HG03565 (cell line): Measurements from ENCODE around the gene SLC17A7.
A peak's percentile ranks its signal among the peaks of the same experiment; 100 is the strongest.
"Not testable (repeated sequence)": the region's sequence is repeated elsewhere in the genome, so short reads cannot be mapped to it uniquely, and the experiment has no call there.

Experiments
- ATAC-seq: cut with Tn5 transposase; IDR thresholded peaks from one replicate; pipeline ENCODE4 v1.9.1; 2021; ENCODE audit warnings: mild to moderate bottlenecking, moderate library complexity; ENCODE audit not compliant: unreplicated experiment

SLC17A7 gene

GRCh38 chr19:49445997-49446396, 4.7 kb upstream of the SLC17A7 start:
- no peak for ATAC-seq

DNA sequence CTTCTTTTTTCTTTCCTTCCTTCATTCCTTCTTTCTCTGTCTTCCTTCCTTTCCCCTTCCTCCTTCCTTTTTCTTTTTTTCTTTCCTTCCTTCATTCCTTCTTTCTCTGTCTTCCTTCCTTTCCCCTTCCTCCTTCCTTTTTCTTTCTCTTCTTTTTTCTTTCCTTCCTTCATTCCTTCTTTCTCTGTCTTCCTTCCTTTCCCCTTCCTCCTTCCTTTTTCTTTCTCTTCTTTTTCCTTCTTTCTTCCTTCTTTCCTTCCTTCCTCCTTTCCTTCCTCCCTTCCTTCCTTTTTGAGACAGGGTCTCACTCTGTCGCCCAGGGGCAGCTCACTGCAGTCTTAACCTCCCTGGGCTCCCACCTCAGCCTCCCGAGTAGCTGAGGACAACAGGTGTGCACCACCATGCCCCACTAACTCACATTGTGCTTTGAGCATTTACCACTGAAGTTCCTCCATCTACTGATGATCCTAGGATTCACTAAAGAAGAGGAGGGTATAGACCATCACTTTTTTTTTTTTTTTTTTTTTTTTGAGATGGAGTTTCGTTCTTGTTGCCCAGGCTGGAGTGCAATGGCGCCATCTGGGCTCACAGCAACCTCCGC, 2.9 kb upstream of the SLC17A7 start:
- not testable (repeated sequence) for ATAC-seq

GRCh38 chr19:49443366-49444099, 2.2 kb upstream of the SLC17A7 start:
- ATAC-seq: peak; percentile 66

GRCh38 chr19:49442771-49443365, 1.5 kb upstream of the SLC17A7 start:
- ATAC-seq: no peak

DNA sequence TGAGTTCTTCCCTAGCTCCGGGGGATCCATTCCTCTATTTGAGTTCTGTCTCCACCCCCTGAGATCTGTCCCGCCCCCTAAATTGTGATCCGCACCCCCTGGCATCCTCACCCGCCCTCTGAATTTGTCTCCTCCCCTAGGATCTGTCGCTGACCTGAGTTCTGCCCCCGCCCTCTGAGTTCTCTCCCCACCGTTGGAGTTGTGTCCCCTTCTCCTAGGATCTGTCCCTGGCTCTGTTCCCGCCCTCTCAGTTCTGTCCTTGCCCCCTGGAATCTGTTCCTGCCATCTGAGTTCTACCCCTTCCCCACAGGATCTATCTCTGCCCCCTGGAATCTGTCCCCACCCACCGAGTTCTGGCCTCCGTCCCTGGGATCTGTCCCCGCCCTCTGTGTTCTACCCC, 1.0 kb upstream of the SLC17A7 start:
- no peak for ATAC-seq

DNA sequence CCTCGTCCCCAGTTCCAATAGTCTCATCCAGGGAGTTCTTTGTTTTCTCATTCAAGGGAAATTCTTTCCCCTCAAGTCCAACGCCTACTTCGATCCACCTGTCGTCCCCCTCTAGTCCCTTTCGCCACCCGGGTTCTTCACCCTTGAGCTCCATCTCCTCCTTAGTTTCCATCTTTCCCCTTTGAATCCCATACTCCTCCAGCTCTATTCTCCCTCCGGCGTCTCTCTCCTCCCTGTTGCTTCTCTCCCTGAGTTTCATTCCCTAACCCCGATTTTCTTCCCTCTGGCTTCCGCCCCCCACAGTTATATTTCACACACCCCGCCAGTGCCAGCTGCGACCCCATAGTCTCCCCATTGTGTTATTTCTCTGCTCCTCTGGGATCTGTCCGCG, 628 bp upstream of the SLC17A7 start:
- no peak for ATAC-seq

DNA sequence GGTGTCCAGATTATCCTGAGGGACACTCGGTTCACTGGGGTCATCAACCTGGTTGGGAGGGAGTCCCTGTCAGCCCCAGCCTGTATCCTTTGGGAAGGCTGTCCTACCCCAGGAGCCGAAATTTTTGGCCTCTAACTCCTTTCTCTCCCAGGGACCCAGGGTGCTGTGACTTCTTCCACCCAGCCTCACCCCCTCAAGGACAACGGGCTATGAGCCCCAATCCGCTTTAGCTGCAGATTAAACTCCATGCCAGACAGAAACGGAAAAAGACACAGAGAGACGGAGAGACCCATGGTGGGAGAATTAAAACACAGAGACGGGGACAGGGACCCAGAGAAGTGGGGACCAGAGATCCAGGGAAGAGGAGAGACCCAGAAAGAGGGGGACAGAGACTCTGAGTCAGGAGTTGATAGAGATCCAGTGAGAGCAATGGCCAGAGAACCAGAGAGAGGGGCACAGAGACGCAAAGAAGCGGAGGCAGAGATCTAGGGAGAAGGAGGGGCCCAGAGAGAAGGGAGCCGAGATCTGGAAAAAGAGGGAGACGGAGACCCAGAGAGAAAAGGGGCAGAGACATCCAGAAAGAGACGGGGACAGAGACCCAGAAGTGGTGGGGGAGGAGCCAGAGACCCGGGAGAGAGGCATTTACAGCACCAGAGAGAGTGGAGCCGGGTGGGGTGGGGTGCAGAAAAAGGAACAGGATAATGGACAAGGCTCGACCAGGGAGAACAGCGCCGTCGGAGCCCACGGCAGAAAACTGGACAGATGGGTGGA, 703 bp downstream of the SLC17A7 start:
- no peak for ATAC-seq

DNA sequence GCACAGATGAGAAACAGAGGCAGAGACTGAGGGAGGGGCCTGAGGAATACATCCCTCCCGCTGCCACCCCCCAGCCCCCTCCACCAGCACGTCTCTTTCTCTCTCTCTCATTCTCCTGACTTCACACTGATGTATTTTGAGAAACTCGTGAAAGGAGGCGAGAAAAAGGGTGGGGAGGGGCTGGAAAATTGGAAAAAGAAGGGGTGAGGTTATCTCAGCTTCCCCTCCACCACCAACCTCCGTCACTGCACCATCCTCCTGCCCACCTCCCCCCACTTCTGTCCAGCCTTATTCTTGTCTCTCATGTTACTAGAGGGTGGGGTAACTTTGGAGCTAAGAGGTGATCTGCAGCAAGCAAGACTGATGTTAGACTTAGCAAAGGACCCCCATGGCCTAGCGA, 1.5 kb downstream of the SLC17A7 start:
- ATAC-seq: no peak

DNA sequence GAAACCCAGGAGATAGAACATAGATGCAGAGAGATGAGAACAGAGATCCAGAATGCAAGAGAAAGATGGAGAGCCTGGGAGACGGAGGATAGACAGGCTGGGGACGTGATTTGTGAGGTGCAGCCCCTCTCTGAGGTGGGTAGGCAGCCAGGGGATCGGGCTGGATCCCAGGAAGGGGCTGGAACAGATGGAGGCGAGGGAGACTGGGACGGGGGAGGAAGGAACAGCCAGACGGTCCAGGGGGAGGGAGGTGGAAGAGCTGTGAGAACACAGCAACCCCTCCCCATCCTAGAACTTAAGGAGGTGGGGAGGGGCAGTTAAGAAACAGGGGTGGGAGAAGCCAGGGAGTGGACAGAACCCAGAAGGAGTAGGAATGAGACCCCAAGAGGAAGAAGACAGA, 3.1 kb downstream of the SLC17A7 start:
- no peak for ATAC-seq

DNA sequence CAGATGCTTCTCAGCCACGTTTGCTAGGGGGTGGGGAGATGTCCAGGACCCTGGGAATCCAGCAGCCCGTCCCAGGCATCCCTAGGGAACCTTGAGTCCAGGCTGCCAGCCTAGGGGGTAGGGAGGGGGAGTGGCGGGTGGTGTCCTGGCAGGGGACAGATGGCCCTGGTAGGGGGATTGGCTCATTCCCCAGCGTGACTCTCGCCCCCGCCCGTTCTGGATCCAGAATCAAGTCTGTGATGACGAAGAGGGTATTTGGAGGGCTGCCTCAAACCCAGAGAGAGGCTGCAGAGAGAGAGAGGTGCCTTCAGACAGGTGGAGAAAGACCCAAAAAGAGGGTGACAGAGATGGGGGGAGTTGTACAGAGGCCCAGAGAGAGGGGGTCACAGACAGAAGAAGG, 4.1 kb downstream of the SLC17A7 start:
- no peak for ATAC-seq

- ATAC-seq: no peak
Observed at GRCh38 chr19:49436381-49437017, 4.8 kb downstream of the SLC17A7 start.

DNA sequence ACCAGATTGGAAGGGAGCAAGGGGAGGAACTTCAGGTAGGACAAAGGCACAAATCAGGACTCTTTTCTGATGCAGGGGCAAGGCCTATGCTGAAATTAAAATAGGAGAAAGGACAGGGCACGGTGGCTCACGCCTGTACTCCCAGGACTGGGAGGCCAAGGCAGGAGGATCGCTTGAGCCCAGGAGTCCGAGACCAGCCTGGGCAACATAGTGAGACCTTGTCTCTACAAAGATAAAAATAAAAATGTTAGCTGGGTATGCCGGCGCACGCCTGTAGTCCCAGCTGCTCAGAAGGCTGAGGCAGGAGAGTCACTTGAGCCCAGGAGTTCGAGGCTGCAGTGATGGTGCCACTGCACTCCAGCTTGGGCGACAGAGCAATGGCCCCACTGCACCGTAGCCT, 5.7 kb downstream of the SLC17A7 start:
- ATAC-seq: no peak

DNA sequence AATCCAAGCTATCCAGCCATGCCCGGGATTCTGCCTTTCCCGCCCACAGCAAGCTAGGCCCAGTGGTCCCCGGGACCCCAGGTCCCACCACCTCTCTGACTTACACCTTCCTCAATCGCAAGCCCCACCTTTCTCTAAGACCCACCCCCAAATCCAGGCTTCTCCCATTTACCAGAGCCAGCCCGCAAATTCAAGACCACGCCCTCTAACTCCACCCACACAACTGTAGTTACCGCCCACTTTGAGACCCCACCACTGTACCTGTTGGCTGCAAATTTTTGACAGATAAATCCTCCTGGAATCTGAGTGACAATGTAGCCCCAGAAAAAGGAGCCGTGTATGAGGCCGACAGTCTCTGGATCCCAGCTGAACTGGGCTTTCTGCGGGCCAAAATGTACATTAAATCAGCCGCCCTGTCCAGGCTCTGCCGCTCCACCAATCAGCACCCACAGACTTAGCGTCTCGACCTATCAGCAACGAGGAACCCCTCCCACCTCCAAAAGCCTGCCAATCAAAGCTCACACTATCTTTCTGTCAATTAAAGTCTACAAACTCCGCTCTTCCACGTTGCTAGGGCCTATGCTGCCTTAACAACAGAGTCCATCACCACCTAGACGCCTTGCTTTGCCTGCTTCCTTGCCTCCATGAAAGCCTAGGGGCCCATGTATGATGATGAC, 6.3 kb downstream of the SLC17A7 start:
- no peak for ATAC-seq

GRCh38 chr19:49433240-49433901, 8.0 kb downstream of the SLC17A7 start:
- no peak for ATAC-seq

- ATAC-seq: no peak
Observed at GRCh38 chr19:49432141-49433073, 8.9 kb downstream of the SLC17A7 start.

DNA sequence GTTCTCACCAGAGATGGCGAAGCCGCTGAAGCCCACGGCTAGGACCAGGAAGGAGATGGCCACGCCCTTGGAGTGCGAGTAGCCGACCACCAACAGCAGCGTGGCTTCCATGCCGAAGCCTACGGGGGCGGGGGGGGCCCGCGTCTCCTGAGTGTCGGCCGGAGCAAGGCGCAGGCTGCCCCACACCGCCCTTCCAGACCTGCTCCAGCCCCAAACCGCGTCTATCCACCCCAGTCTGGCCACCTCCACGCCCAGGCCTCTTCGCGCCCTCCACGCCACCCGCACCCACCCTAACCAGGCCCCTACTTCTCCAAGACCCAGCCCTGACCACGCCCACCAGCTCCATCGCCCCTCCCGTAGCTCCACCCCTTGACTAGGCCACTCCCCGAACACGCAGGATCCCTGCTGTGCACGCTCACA, 10.0 kb downstream of the SLC17A7 start:
- no peak for ATAC-seq

DNA sequence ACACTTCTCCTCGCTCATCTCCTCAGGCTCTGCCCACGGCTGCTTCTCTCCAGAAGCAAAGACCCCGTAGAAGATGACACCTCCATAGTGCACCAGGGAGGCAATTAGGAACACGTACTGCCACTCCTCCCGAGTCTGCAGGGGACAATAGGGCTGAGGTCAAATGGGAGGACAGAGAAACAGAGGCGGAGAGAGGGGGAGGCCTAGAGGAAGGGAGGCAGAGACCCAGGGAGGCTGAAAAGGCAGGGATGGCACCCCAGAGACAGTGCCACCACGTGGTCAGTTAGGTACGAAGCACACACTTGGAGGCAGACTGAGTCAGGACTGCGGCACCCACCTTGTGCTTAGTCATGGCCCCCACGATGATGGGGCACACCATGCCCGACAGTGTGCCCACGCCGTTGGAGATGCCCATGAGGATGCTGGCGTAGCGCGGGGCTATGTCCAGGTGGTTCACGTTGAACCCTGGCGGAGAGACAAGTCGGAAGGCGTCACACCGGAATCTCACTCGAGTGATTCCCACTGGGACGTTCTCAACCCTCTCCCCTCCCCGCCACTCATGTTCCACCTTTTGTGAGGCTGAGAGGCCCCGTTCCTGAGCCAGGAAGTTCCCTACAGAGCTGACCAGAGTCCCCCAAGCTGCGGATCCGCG, 10.5 kb downstream of the SLC17A7 start:
- ATAC-seq: no peak

DNA sequence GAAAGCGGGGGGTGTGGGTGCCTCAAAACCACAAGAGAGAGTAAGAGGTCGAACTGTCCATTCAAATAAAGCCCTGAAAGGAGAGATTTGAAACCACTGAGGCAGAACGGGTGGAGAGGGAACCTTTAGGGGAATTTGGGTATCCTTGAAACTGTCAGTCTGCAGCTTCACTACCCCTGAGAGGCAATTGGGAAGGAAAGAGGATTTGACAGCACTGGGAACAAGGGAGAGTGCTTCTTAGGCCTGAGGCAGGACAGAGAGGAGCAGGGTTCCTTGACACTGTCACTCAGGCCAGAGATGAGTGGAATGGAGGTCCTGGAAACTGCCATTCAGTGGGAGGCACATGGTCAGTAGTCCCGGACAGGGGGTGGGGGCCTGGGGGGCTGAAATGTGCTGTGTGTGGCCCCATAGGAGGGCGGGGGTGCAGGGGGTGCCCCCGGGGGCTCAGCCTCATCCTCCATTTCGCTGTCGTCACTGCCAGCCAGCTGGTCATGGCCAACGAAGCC, 11.1 kb downstream of the SLC17A7 start:
- ATAC-seq: no peak
